CMK (cell line): ENCODE results near the gene FGFBP3.
"Not testable (repeated sequence)": the region's sequence is repeated elsewhere in the genome, so short reads cannot be mapped to it uniquely, and the experiment has no call there.

Experiments
- DNase-seq: peaks from one replicate; pipeline ENCODE4 v3.0.0-alpha.2; 2010; ENCODE audit warnings: low read depth

FGFBP3 gene

GRCh38 chr10:91901784-91902677, 7.3 kb downstream of the FGFBP3 start:
- DNase-seq: no peak

- DNase-seq: no peak
These were observed 11.9 kb downstream of the FGFBP3 start for GRCh38 chr10:91897421-91897820.

GRCh38 chr10:91896212-91896756, 13.0 kb downstream of the FGFBP3 start:
- no peak for DNase-seq

GRCh38 chr10:91894261-91894685, 15.0 kb downstream of the FGFBP3 start:
- DNase-seq: not testable (repeated sequence)

DNA sequence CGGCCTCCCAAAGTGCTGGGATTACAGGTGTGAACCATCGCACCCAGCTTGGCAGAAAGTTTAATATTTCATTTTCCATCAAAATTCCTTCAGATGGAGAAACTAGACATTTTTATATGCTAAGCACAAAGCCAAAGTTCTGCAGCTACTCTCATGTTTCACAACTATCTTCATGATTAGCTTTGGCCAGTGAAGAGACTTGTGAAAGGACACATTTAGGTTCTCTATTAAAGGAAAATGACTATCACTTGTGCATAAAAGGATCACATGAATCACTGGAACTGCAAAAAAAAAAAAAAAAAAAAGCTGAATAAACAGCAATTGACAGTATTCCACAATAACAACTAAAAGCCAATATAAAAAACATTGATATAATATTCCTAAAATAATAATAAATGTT, 16.2 kb downstream of the FGFBP3 start:
- DNase-seq: no peak

DNA sequence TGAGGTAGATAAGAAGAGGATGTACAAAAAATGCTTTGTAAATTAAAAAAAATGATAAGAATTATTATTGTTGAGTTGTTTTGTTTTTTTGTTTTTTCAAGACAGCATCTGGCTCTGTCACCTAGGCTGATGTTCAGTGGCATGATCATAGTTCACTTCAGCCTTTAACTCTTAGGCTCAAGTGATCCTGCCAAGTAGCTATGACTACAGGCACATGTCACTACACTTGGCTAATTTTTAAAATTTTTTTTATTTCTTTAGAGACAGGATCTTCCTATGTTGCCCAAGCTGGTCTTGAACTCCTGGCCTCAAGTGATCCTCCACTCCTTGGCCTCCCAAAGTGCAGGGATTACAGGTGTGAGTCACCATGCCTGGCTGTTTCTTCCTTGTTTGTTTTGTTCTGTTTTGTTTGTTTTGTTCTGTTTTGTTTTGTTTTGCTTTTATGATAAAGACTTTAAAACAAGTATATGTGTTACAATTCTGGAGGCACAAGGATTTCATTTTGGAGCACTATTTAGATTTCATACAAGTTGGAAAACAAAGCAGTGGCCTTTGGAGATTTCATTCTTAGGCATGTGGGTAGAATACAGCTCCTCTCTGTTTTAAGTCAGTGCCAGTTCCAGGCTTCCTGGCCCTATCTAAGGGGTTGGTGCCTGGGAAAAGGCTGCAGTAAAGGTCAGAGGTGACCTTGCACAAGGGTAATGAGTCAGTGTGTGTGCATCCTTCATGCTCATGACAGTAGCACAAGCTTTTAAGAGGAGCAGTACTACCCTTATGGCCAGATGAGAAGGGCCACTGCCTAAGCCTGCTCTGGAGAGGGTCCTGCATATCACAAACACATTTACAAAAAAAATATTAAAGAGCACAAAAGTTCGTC, 17.9 kb downstream of the FGFBP3 start:
- DNase-seq: no peak

GRCh38 chr10:91887272-91888076, 21.8 kb downstream of the FGFBP3 start:
- no peak for DNase-seq

DNA sequence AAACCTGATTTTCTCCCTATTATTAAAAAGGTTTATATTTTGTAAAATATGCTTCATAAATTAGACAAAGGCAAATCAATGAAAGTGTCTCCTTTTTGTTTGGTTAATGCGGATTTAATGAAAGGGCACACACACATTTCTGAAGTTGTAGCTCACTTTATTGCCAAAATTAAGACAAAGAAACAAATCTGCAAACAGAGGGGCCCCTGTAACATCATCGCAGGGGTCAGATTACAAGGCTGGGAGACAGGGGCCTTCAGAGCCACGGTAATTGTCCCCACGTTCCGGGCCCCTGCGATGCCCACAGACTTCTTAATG, 22.4 kb downstream of the FGFBP3 start:
- no peak for DNase-seq

DNA sequence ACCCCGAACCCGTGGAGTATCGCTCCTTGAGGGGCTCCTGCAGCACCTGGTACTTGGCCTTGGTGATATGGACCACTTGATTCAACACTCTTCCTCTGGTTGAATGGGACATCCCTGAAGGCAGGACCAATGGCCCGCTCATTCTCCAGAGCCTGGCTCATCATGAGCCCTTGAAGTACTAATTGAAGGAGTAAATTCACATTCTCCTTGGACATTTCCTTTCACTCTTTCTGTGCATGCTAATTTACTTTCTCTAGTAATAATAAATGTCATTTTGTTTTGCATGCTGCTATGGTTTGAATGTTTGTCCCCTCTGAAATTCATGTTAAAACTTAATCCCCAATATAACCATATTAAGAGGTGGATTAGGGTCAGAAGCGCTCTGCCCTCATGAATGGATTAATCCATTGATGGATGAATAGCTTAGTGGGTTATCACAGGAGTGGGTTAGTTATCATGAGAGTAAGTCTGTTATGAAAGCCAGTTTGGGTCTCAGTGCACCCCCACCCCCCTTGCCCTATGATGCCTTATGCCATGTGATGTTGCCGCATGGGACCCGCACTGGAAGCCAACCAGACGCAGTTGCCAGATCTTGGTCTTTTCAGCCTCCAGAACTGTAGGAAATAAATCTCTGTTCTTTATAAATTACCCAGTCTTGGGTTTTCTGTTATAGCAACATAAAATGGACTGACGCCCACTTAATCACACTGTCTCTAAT, 23.8 kb downstream of the FGFBP3 start:
- no peak for DNase-seq

GRCh38 chr10:91884536-91884935, 24.8 kb downstream of the FGFBP3 start:
- no peak for DNase-seq

GRCh38 chr10:91883549-91884444, 25.5 kb downstream of the FGFBP3 start:
- no peak for DNase-seq

GRCh38 chr10:91880310-91880709, 29.0 kb downstream of the FGFBP3 start:
- no peak for DNase-seq

DNA sequence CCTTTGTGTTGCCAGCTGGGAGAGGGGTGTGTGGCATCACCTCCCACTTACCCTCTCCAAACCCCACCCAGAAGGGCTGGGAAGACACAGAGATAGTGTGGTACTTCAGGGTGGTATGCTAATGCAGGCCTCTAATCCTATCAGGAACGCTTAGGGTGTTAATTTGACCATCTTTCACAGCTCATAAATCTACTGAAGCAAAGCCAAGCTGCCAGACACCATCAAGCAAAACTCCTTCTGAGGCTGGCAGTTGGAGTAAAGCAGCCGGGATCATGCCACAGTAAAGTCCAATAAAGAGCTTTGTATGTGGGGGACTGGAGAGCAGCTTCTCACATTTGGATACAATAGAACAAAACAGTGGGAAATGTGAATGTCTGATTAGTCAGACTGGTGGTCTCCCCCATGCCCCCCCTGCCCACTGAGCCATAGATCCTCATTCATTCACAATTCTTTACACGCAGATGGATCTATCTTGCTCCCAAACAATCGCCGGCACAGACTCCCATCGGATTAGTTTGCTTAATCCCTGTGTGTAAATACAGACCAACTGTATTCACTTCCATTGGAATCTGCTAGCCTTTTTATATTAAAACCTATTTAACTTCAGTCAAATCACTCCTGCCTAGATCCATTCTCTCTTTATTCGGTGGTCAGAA, 29.6 kb downstream of the FGFBP3 start:
- DNase-seq: no peak

- no peak for DNase-seq
These were observed 33.5 kb downstream of the FGFBP3 start for GRCh38 chr10:91875779-91876178.

DNA sequence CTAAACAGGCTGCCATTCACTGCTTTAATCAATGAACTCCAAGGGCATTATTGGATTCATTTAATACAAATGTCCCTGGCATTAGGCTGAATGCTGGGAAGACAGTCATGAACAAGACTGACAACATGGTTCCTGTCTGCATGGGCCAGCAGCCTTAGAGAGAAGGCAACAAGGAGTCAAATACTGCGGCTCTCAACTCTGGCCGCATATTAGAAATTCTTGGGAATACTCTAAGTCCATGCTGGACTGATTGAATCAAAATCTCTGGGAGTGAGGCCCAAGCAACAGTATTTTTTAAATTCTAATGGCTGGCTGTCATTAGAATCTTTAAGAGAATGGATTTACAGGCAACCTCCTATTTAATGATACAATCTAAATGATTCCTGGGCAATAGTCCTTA, 34.1 kb downstream of the FGFBP3 start:
- DNase-seq: no peak

GRCh38 chr10:91865562-91866081, 43.7 kb downstream of the FGFBP3 start:
- no peak for DNase-seq

DNA sequence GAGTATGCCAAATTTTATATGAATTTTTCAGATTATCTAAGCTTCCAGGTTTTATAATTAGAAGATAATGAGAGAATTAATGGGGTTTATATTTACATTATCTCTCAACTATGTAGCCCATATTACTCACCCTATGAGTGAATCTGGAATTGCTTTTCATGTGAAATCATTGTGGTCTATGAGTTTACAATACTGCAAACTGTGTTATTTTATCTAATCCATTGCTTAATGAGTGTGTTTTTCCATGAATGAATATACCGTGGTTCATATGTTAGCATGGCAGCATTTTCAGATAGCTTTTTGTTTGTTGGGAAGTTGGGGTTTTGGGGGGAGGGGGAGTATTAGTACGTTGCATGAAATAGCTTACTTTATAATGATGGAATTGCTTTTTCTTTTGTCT, 44.5 kb downstream of the FGFBP3 start:
- DNase-seq: no peak

DNA sequence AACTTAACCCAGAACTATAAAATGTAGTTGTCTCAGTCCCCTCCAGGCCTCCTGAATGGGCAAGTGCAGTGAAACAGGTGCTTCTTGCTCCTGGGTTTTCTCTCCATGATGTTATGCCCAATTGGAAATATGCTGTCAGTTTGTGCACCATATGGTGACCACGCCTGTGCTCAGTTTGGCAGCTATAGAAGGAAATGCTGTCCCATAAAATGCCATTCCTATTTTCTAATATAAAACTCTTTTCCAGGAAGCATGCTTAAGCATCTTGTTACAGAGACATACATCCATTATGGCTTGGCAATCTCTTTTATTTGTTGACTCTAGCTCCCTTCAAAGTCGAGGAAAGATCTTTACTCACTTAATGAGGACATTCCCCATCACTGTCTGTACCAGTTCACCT, 45.2 kb downstream of the FGFBP3 start:
- DNase-seq: no peak

- peak; percentile 31 for DNase-seq
These were observed 48.4 kb downstream of the FGFBP3 start for GRCh38 chr10:91860885-91861284.

DNA sequence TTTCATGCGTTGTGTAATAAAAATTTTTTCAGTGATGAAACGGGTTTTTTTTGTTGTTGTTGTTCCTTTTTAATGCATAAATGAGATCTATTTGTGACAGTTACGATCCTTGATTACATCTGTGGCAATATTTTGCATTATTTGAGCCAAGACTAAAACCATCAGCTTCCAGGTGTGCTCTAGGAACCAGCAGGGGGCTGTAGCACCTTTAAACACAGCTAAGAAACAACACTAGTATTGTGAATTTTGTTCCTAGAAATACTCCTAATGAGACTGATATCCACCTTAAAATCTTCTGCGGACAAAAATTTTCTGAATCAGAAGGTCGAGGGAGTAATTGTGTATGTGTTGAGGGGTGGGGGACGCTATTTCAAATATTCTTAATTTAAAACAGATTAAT, 52.6 kb downstream of the FGFBP3 start:
- no peak for DNase-seq
